OCI-LY7 (cell line): ENCODE data around the gene HPGDS.

Experiments
- EZH2phosphoT487 ChIP-seq: fragments of 200-600 bp; sonication (generic); IDR thresholded peaks from 2 replicates; pipeline ENCODE4 v1.6.1; 2018; ENCODE audit warnings: low read depth, borderline replicate concordance, mild to moderate bottlenecking, mixed run types, antibody characterized with exemption, low read length, moderate library complexity, mixed read lengths
- TF ChIP-seq, protein P1 (sequence below): fragments of 200-600 bp; sonication (generic); conservative IDR thresholded peaks from 2 replicates; pipeline ENCODE4 v1.5.1; 2014; ENCODE audit warnings: mild to moderate bottlenecking, antibody characterized with exemption, low read length, moderate library complexity, mixed read lengths

- TF ChIP-seq, protein P1, sequence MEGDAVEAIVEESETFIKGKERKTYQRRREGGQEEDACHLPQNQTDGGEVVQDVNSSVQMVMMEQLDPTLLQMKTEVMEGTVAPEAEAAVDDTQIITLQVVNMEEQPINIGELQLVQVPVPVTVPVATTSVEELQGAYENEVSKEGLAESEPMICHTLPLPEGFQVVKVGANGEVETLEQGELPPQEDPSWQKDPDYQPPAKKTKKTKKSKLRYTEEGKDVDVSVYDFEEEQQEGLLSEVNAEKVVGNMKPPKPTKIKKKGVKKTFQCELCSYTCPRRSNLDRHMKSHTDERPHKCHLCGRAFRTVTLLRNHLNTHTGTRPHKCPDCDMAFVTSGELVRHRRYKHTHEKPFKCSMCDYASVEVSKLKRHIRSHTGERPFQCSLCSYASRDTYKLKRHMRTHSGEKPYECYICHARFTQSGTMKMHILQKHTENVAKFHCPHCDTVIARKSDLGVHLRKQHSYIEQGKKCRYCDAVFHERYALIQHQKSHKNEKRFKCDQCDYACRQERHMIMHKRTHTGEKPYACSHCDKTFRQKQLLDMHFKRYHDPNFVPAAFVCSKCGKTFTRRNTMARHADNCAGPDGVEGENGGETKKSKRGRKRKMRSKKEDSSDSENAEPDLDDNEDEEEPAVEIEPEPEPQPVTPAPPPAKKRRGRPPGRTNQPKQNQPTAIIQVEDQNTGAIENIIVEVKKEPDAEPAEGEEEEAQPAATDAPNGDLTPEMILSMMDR = no peak
- no peak for TF ChIP-seq EZH2phosphoT487
Measured at GRCh38 chr4:94370533-94371254, 28.1 kb upstream of the HPGDS start.
